Amniotic epithelial cell (primary cell): Measurements from ENCODE around the gene DLG1.

ENCODE experiments used
- DNase-seq: peaks from one replicate; pipeline ENCODE4 v3.0.0-alpha.2; 2010; ENCODE audit warnings: low read depth

DLG1 gene

GRCh38 chr3:197248341-197248740, 50.1 kb downstream of the DLG1 start:
- DNase-seq = no peak

GRCh38 chr3:197244751-197245150, 53.7 kb downstream of the DLG1 start:
- no peak for DNase-seq

- peak; percentile 36 for DNase-seq
Measured at GRCh38 chr3:197242784-197243432, 55.5 kb downstream of the DLG1 start.

- DNase-seq = peak; percentile 69
Measured at GRCh38 chr3:197241173-197241572, 57.2 kb downstream of the DLG1 start.

GRCh38 chr3:197239857-197240256, 58.6 kb downstream of the DLG1 start:
- no peak for DNase-seq

GRCh38 chr3:197238842-197239241, 59.6 kb downstream of the DLG1 start:
- no peak for DNase-seq

- no peak for DNase-seq
Measured at GRCh38 chr3:197237897-197238296, 60.5 kb downstream of the DLG1 start.

- no peak for DNase-seq
Measured at GRCh38 chr3:197236362-197236761, 62.0 kb downstream of the DLG1 start.

- no peak for DNase-seq
Measured at GRCh38 chr3:197234947-197235914, 63.2 kb downstream of the DLG1 start.

- no peak for DNase-seq
Measured at GRCh38 chr3:197231321-197231720, 67.1 kb downstream of the DLG1 start.

GRCh38 chr3:197229836-197230235, 68.6 kb downstream of the DLG1 start:
- DNase-seq = no peak

- no peak for DNase-seq
Measured at GRCh38 chr3:197229178-197229577, 69.2 kb downstream of the DLG1 start.

GRCh38 chr3:197227780-197228574, 70.4 kb downstream of the DLG1 start:
- DNase-seq = no peak

GRCh38 chr3:197226179-197226578, 72.2 kb downstream of the DLG1 start:
- no peak for DNase-seq

- DNase-seq = no peak
Measured at GRCh38 chr3:197225579-197225978, 72.8 kb downstream of the DLG1 start.

GRCh38 chr3:197224034-197224444, 74.4 kb downstream of the DLG1 start:
- DNase-seq = peak; percentile 58

GRCh38 chr3:197222937-197223370, 75.5 kb downstream of the DLG1 start:
- DNase-seq = no peak

GRCh38 chr3:197219619-197220018, 78.8 kb downstream of the DLG1 start:
- no peak for DNase-seq

- no peak for DNase-seq
Measured at GRCh38 chr3:197218210-197218609, 80.2 kb downstream of the DLG1 start.

GRCh38 chr3:197216914-197217313, 81.5 kb downstream of the DLG1 start:
- no peak for DNase-seq

GRCh38 chr3:197216169-197216860, 82.1 kb downstream of the DLG1 start:
- DNase-seq = peak; percentile 75

- no peak for DNase-seq
Measured at GRCh38 chr3:197212290-197212689, 86.1 kb downstream of the DLG1 start.
